GM03348 (cell line): ENCODE measurements around the gene STAG2.
"Not testable (repeated sequence)": the region's sequence is repeated elsewhere in the genome, so short reads cannot be mapped to it uniquely, and the experiment has no call there.

ENCODE experiments used
- DNase-seq: peaks from one replicate; pipeline ENCODE4 v3.0.0; 2012; ENCODE audit warnings: low spot score

Gene STAG2

GRCh38 chrX:124035657-124036056, 74.2 kb downstream of the STAG2 start:
- DNase-seq, result no peak

DNA sequence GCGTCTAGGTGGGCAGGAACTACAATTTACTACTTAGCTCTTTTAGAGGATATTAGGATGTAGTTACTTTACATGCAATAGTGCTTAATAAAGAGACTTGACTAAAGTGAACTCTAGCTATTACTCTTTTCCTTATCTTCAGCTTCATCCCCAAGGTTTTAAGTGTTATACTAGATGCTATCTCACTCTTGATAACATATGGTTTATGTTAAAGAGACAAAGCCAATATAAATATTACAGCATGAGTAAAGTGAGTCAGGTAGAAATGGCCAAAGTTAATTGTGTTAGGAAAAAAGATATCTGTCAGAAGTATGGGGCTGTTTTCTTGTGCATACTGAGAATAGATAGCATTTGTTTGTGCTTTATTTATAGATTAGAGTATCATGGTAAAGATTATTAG, 80.5 kb downstream of the STAG2 start:
- no peak for DNase-seq

DNA sequence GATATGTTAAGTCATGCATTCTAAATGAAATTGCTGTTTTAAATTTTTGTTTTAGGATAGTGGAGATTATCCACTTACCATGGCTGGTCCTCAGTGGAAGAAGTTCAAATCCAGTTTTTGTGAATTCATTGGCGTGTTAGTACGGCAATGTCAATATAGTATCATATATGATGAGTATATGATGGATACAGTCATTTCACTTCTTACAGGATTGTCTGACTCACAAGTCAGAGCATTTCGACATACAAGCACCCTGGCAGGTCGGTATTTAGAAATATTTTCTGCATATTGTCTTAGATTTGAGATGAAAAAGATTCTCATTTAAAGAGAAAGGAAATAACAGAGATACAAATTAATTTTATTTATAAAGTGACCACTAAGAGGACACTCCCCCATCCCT, 83.6 kb downstream of the STAG2 start:
- DNase-seq, result no peak

- DNase-seq, result not testable (repeated sequence)
These were observed 122.9 kb downstream of the STAG2 start for GRCh38 chrX:124084417-124084816.

DNA sequence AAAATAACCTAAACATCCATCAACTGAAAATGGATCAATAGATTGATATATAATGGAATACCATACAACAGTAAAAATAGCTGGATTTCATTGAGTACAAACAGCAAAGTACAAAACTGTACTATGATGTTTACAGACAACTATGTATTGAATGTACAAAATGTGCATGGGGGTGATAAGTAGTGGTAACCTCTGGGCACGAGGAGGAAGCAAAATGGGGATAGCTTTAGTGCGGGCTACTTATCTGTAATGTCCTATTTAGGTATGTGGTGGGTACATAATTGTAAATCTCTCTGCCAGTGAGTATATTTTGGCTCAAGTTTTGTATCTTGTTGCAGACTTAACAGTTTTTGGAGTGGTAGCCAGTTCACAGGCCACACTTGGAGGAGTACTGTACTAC, 123.6 kb downstream of the STAG2 start:
- no peak for DNase-seq

GRCh38 chrX:124086411-124086810, 124.9 kb downstream of the STAG2 start:
- no peak for DNase-seq

DNA sequence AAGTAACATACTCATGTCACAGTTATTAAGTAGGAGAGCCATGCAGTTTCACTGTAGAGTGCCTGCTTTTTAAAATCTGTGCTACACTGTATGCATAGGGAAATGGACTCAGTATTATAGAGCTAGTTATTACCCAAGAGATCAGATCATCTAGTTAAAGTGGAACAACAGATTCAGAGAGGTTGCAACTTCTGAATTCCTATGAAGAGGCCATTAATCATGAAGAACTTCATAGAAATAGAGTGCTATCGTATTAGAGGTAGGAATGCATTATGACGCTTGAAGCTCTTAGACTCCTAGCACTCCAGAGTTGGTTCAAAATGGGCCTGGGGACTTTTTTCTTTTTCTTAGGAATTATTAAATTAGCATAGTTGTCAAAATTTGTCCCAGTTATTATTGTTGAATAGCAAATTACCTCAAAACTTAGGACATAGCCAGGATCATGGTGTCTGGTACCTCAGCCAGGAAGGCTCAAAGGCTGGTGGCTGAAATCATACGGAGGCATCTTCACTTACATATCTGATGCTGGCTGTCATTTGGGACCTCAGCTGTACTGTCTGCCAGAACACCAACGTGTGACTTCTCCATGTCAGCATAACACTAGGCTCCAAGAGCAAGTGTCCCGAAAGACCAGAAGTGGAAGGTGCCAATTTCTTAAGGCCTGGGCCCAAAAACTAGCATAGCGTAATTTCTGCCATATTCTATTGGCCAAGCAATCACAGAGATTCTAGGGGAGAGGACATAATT, 125.7 kb downstream of the STAG2 start:
- DNase-seq, result no peak

- no peak for DNase-seq
These were observed 131.7 kb downstream of the STAG2 start for GRCh38 chrX:124093222-124093621.

DNA sequence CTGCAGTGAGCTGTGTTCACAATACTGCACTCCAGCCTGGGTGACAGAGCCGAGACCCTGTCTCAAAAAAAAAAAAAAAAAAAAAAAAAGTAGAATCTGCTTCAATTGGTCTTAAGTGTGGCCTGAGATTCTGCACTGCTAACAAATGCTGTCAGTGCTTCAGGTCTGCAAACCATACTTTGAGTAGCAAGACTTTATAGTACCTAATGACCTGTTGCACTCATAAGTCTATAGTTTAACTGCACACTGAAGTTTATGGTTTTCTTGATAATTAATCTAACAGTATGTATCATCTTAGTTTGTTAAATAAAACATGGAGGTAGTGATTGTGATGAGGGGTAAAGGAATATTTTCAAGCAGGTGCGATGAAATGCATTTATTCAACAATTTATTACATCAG, 135.6 kb downstream of the STAG2 start:
- DNase-seq, result no peak

GRCh38 chrX:124098089-124098488, 136.6 kb downstream of the STAG2 start:
- DNase-seq, result peak; percentile 33

DNA sequence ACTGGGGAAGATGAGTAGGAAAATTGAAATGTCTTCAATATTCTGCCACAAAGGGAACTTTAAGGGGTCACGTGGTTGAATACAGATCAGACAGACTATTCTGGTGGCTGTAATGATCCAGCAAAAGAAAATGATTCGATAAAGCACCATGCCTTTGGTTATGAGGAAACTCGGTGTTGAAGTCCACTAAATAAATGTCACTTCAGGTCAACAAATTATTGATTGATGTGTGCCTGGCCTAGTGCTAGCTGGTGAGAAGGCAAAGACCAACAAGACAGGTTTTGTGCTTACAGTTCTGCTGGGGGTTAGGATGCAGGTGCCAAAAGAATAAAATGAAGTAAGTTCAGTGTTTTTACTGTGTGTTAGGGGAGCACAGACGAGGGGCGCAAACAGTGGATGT, 142.5 kb downstream of the STAG2 start:
- DNase-seq, result no peak

GRCh38 chrX:124104512-124104911, 143.0 kb downstream of the STAG2 start:
- not testable (repeated sequence) for DNase-seq

GRCh38 chrX:124113621-124114600, 152.4 kb downstream of the STAG2 start:
- DNase-seq, result no peak

DNA sequence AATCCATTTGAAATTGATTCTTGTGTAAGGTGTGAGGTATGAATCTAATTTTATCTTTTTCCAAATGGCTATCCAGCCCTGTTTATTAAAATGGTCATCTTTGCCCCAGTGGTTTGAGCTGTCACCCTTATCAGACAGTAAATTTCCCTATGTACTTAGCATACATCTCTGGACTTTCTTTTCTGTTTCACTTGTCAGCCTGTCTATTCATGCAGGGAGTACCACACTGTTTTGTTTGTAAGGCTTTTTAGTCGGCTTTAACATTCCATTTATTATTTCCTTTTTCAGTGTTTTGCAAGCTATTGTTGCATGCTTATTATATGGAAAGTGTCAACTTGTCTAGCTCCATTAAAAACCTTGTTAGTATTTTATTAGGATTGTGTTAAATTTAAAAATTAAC, 155.8 kb downstream of the STAG2 start:
- no peak for DNase-seq

DNA sequence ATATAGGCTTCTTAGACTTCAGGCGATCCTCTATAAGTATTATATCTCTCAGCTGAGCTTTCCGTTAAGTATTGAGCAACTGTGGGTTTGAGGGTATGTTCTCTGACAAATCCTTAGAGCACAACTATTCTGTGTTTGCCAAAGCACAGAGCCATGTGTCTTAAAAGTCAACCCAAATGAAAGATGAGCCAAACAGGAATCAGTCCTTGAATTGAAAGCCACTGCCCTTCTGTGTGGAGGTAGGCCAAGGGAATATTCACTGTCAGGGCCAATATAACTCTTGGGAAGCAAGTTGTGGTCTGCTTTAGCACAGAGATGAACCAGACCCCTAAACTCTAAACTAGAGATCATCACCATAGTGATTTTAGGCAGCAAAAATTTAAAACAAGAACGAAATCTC, 164.0 kb downstream of the STAG2 start:
- DNase-seq, result peak; percentile 3

- DNase-seq, result no peak
These were observed 166.0 kb downstream of the STAG2 start for GRCh38 chrX:124127496-124127895.

DNA sequence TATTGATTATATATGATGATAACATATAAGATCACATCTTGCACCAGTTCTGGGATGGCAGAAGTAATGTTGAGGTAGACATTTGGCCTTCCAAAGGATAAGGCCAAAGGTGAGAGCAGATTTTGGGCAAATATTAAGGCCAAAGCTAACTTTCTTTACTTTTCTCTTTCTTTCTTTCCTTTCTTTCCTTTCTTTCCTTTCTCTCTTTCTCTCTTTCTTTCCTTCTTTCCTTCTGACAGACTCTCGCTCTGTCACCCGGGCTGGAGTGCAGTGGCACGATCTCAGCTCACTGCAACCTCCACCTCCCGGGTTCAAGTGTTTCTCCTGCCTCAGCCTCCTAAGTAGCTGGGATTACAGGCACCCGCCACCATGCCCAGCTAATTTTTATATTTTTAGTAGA, 170.9 kb downstream of the STAG2 start:
- DNase-seq, result not testable (repeated sequence)

- DNase-seq, result no peak
These were observed 184.2 kb downstream of the STAG2 start for GRCh38 chrX:124145749-124146148.

DNA sequence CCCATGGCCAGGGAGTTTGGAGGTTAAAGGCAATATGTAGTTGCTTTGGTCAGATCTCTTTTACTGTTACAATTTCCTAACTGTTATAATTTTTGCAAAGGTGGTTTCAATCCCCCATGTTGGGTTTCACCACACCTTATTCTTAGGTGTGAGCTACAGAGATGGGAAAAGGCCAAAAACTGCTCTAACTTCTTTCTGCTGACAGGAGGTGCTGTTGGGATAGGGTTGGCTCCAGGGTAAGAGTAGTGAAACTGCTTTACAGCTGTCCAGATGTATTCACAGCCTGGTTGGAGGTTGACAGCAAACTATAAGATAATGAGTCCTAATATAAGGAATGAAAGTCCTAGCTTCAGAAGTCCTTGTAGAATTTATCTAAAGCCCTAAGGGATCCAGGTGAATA, 189.7 kb downstream of the STAG2 start:
- DNase-seq, result no peak
